ENCODE measurements around the gene FAM131A. TPM values are rescaled to one million over a fixed set of nuclear protein-coding genes. Genes with fewer than 3 reads are reported as not detected.

Gene FAM131A, protein sequence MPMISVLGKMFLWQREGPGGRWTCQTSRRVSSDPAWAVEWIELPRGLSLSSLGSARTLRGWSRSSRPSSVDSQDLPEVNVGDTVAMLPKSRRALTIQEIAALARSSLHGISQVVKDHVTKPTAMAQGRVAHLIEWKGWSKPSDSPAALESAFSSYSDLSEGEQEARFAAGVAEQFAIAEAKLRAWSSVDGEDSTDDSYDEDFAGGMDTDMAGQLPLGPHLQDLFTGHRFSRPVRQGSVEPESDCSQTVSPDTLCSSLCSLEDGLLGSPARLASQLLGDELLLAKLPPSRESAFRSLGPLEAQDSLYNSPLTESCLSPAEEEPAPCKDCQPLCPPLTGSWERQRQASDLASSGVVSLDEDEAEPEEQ
- 62.5 TPM for total RNA-seq

DNA sequence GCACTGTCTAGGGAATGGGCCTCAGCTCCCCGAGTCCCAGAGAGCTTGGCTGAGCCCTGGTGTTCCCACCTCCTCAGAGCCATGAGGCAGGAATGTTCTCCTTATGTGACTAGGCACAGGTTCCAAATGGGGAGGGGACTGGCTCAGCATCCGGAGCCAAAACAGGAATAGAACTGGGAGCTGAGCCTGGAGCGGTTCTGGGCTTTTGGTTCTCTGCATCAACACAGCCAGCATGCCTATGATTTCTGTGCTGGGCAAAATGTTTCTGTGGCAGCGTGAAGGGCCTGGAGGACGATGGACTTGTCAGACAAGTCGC is at the start of gene FAM131A:
TSS of gene FAM131A (plus strand) at position 202 of the 316 bp plus-strand sequence. CDS start at position 233, 31 bp downstream.

DNA sequence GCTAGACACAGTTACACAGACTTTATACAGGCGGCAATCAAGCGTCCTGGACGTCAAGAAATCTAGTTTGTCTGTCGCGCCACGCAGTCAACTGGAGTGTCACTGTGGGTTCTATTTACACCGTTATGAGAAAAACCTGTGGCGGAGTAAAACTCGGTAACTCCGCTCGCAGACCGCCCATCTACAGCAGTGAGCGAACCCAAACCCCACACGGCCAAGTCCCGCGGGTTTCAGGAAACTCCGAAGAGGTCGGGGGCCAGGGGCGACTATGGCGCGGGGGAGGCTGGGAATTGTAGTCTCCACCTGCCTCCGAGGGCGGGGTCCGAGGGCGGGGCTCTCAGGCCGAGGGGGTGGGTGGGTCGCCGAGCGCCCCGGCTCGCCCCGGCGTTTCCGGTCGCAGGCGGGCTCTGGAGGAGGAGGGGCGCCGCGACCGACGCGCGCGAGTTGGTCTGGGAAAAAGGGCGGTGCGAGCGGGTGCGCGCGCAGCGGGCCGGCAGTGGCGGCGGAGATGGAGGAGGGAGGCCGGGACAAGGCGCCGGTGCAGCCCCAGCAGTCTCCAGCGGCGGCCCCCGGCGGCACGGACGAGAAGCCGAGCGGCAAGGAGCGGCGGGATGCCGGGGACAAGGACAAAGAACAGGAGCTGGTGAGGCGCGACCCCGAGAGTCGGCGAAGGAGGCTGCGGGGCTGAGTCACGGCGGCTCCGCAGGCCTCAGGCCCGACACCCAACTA is 38.5 kb upstream of the FAM131A start, which contains the start of gene PSMD2:
TSS of gene PSMD2 (plus strand) at position 483 of the 729 bp plus-strand sequence. CDS start at position 509, 26 bp downstream.

DNA sequence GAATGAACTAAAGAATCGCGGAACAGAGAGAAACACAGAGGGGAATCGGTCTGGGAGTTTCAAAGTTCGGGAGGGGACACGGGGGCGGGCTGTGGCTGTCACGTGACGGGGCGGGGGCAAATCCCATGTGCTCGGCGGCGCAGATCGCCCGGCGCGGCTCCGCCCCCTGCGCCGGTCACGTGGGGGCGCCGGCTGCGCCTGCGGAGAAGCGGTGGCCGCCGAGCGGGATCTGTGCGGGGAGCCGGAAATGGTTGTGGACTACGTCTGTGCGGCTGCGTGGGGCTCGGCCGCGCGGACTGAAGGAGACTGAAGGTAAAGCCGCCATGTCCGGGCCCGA is 23.1 kb upstream of the FAM131A start, which contains the start of gene EIF4G1:
TSS of gene EIF4G1 (plus strand) at position 244 of the 337 bp plus-strand sequence. CDS start 1,191 bp downstream, outside the sequence.

DNA sequence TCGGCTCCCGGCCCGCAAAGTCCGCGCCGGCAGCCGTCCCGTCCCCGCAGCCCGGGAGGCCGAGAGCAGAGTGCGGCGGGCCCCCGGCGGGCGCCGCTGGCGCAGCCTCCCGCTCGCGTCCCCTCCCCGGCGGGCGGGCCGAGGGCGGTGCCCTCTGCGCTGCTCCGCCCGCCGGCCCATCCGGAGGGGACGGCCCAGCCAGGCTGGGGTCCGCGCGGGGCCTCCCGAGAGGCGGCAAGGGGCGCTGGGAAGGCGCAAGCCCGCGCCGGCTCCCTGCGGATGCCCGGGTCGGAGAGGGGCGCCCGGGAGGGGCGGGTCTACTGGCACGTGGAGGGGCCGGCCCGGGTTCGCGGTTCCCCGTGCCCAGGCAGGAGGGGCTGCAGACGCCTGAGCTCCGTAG is 24.1 kb downstream of the FAM131A start, which contains the start of the genes CLCN2 and POLR2H:
TSS of gene CLCN2 (minus strand) at position 74 of the 400 bp plus-strand sequence. CDS start 126 bp downstream, outside the sequence.
TSS of gene POLR2H (plus strand) at position 179 of the 400 bp plus-strand sequence. CDS start 1,783 bp downstream, outside the sequence.

DNA sequence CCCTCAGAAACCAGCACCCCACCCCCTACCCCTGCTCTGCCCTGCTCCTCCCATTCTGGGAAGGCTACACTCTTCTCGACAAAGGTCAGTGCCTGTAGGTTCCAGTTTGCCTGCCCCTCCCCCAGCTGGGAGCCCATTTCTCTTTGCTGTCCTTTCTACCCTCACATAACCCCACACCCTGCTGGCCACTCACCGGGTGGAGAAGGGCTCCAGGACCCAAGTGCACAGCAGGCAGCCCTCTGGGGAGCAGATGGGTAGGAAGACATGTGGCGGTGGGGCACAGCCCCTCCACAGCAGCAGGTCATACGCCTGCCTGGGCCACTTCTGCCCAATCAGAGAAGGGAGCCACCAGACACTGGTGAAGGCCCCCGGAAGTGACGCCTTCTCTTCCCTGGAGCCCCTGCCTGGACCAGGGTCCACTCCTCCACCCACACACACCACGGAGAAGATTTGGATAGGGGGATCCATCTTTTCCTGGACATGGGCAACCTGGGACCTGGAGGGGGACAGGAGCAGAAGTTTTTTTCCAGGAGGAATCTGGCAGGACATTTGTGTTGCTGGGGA is 40.6 kb downstream of the FAM131A start, which contains the start of gene THPO:
TSS of gene THPO (minus strand) at position 326 of the 564 bp plus-strand sequence. CDS start 1,948 bp downstream, outside the sequence.

DNA sequence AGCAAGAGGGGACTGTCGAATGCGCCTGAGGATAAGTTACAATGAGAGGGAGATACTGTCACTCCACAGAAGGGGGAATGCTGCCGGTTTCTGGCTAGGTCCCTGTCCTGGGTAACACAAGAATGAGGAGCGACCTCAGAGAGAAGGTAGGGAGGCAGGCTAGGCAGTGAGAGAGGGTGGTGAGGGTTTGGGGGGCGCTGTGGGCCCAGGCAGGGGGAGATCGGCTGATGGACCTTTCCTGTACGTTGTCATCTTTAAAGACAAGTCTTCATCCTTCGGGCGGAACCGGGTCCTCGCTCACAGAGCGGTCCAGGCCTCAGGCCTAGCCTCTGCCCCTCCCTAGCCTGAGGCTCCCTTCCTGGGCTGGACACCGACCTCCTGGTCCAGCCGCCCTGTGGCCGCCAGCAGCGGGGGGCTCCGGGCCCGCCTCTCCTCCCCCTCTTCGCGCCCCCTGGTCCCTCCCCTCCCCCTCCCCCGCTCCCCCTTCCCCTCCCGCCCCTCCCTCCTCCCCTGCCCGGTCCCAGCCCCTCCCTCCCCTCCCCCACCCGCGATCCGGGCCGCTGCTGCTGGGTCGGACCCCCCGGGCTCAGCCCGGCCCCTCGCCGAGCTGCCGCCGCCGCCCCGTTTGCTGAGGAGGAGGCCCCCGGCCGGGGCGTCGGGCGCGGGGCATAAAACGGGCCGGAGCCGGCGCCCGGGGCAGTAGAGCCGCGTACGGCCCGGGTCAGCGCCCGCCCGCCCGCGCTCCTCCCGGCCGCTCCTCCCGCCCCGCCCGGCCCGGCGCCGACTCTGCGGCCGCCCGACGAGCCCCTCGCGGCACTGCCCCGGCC is 42.2 kb downstream of the FAM131A start, which contains the start of gene CHRD:
TSS of gene CHRD (plus strand) at position 697 of the 827 bp plus-strand sequence. CDS start 265 bp downstream, outside the sequence.

Small RNA genes lying within 50 kb of the gene (small RNA-seq; reads per million reads assigned to genes)
- gene SNORD66, result 315 reads per million, percentile 98 among the genes with 10 or more reads in this experiment

Other genes with a start within 250 kb of the FAM131A start
- gene HTR3E, start 240.5 kb upstream of the FAM131A start, total RNA-seq, result not detected
- 40.1 TPM for gene EIF2B5, start 202.2 kb upstream of the FAM131A start, total RNA-seq
- gene DVL3, start 182.2 kb upstream of the FAM131A start, total RNA-seq, result 39.4 TPM
- gene AP2M1, start 162.7 kb upstream of the FAM131A start, total RNA-seq, result 388 TPM
- gene ABCF3, start 151.4 kb upstream of the FAM131A start, total RNA-seq, result 72.2 TPM
- 3.9 TPM for gene VWA5B2, start 108.0 kb upstream of the FAM131A start, total RNA-seq
- 15.2 TPM for gene ALG3, start 88.6 kb upstream of the FAM131A start, total RNA-seq
- gene EEF1AKMT4, start 87.9 kb upstream of the FAM131A start, total RNA-seq, result 0.92 TPM
- 15.0 TPM for gene CAMK2N2, start 76.0 kb upstream of the FAM131A start, total RNA-seq
- 18.7 TPM for gene ECE2, start 61.6 kb upstream of the FAM131A start, total RNA-seq
- 291 TPM for gene PSMD2, start 38.4 kb upstream of the FAM131A start, total RNA-seq
- gene EIF4G1, start 23.0 kb upstream of the FAM131A start, total RNA-seq, result 119 TPM
- 12.2 TPM for gene CLCN2, start 24.0 kb downstream of the FAM131A start, total RNA-seq
- 35.3 TPM for gene POLR2H, start 24.1 kb downstream of the FAM131A start, total RNA-seq
- gene THPO, start 40.6 kb downstream of the FAM131A start, total RNA-seq, result not detected
- 6.0 TPM for gene CHRD, start 42.5 kb downstream of the FAM131A start, total RNA-seq
- 20.5 TPM for gene EPHB3, start 224.2 kb downstream of the FAM131A start, total RNA-seq

Data from diencephalon (tissue), 1 donor.